HG03060 (cell line): ENCODE measurements around the gene GABRR2.
"Not testable (repeated sequence)": the region's sequence is repeated elsewhere in the genome, so short reads cannot be mapped to it uniquely, and the experiment has no call there.

Experiments used
- ATAC-seq: cut with Tn5 transposase; IDR thresholded peaks from one replicate; pipeline ENCODE4 v1.9.1; 2021; ENCODE audit warnings: low read depth, moderate number of reproducible peaks; ENCODE audit not compliant: unreplicated experiment

The GABRR2 gene

DNA sequence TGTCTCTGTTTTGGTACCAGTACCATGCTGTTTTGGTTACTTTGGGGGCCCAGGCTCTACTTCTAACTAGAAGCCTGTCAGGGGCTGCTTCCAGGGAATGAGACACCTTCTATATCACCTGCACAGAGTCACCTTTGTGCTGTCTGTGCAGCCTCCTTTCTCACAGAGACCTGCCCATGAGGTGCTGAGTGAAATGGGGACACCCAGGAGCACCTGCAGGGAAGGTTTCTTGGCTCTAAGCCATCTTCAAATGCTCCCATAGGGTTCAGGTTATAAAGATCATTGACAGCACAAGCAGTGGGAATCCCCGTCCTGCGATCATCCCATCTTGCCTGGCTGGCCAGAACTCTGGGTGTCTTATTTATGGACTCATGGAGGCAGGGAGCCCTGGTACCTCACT, 19.1 kb downstream of the GABRR2 start:
- no peak for ATAC-seq

GRCh38 chr6:89295116-89295515, 20.0 kb downstream of the GABRR2 start:
- ATAC-seq, result not testable (repeated sequence)

- no peak for ATAC-seq
These were observed 23.8 kb downstream of the GABRR2 start for GRCh38 chr6:89291256-89291819.

DNA sequence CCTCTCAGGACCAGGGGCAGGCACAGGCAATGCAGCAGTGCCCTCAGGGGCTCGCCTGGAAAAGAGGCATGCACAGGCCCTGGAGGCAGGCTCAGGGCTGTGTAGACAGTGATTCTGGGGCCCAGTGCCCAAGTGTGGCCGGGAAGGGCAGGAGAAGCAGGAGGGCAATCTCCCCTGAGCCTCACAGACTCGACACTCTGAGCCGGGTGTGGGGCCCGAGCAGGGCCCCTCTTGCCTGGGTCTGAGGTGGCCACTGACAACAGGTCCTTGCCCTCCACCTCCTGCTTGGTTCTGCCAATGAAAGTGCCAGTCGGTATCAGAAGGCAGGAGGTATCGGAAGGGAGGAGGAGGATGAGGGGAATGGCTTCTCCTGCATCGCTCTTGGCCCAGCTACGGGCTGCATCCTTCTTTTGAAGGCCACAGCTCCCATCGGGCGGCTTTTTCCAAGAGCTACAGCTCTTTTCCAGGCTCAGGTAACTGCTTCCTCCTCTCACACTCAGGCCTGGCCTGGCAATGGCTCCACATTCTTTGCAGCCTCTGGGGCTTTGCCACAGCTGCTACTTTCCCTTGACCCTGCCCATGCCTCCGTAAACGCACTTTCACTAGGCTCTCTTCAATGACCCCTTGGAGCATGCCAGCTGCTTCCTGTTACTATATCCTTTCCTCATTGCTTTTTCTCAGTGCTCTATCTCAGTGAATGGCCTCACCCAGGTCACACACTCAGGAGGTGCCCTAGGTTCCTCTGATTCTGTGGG, 24.5 kb downstream of the GABRR2 start:
- no peak for ATAC-seq

DNA sequence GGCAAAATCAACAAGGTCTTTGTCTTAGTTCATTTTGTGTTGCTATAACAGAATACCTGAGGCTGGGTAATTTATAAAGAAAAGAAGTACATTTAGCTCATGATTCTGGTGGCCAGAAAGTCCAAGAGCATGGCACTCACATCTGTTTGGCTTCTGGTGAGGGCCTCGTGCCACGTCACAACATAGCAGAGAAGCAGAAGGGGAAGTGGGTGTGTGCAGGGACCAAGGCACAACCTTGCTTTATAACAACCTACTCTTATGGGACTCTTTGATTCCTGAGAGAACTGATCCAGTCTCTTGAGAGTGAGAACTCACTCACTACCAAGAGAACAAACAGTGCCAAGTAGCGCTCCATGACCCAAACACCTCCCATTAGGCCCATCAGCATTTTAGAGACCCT, 25.4 kb downstream of the GABRR2 start:
- ATAC-seq, result no peak

GRCh38 chr6:89287351-89288028, 27.6 kb downstream of the GABRR2 start:
- ATAC-seq, result no peak

- no peak for ATAC-seq
These were observed 28.6 kb downstream of the GABRR2 start for GRCh38 chr6:89286516-89286915.

DNA sequence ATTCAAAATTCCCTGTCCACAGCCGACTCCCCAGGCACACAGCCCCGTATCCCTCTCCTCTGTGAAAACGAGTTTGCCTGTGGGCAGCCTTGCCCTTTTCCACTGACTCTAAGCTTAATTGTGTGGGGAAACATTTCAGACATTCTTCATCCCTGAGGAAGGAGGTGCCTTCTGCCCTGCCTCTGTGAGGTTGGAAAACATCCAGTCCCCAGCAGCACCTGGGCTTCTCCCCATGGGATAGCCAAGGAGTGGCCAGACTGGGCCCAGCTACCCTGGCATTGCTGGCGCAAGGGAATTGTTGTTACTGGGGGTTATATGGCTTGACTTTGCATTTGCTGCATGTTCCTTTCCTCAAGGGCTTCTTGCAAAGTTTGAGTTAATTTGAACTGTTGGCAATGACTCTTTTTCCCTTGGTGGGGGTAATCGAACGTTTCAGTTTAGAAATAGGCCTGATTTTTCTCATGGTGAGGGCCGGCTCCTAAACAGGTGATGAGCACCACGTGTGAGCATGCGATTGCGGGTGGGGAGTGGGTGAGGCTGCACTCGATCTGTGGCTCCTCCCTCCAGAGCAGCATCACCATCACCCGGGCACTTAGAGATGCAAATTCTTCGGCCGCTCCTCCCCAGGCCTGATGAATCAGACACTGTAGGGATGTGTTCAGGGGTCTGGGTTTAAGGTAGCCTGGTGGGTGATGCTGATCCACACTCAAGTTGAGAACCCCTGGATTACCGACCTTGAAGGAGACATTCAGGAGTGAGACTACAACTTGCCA, 29.9 kb downstream of the GABRR2 start:
- no peak for ATAC-seq

GRCh38 chr6:89284081-89284480, 31.0 kb downstream of the GABRR2 start:
- ATAC-seq, result no peak

DNA sequence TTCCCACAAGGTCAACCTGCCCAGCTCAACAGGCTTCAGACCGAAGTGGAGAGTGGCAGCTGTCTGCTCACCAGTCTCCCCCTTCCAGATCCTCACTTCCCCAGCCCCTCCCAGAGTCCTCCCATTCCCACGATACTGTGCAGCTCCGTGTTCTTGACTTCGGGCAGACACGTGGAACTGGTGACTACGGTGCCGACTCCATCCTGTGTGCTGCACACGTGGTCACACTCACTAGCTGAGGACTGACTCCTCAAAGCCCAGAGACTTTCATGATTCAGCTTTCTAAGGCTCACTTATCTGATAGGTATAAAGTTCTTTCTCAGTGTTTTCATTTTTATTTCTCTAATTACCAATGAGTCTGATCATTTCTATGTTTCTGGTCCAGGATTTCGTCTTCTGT, 32.4 kb downstream of the GABRR2 start:
- ATAC-seq, result no peak

DNA sequence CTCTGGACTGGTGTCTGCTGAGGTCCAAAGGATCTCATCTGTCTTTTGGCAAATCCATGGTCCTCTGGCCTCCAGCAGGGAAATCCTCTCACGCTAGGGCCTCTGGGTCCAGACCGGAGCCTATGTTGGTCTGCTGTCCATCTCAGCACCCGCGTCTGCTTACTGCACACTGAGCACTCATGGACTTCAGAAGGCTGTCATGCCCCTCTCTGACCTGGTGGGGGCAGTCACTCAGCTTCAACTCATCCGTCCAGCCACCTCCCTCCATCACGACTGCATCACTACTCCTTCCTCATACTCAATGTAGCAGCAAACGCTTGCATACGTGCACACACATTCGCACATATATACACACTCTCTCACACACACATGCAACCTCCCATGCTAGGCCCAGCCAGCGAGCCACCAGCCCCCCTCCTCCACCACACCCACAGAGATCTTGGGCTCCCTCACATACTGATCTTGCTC, 33.3 kb downstream of the GABRR2 start:
- ATAC-seq, result peak; percentile 91

GRCh38 chr6:89278956-89279355, 36.1 kb downstream of the GABRR2 start:
- no peak for ATAC-seq

DNA sequence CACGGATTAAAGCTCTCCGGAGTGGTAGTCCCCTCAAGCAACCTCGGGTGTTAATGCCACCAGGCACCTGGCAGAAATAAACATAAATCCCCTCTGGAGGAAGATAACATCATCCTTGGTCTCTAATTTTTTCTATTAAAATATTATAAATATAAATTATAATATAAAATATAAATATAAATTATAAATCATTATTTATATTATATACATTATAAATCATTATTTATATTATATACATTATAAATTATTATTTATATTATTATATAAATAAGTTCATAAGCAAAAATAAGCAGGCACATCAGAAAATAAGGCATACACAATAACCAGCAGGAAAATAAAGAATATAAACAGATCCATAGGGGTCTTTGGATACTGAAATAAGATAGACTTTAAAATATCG, 39.2 kb downstream of the GABRR2 start:
- ATAC-seq, result no peak

DNA sequence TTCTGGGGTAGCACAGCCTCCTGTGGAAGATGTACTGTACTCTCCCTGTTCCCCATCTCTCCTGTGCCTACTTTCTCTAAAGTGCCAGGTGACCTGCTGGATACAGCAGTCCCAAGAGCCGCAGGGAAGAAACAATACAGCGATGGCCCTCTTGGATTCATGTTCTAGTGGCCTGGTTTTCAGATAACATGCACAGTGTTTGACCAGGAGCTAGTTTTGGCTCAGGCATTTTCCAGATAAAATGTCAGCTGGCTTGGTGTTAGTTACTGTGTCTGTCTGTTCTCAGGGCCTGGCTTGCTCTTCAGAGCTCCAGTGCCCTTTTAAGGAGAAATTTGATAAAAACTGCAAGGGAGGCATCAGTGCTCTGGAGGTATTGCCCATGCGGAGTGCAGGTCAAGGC, 41.3 kb downstream of the GABRR2 start:
- ATAC-seq, result no peak

DNA sequence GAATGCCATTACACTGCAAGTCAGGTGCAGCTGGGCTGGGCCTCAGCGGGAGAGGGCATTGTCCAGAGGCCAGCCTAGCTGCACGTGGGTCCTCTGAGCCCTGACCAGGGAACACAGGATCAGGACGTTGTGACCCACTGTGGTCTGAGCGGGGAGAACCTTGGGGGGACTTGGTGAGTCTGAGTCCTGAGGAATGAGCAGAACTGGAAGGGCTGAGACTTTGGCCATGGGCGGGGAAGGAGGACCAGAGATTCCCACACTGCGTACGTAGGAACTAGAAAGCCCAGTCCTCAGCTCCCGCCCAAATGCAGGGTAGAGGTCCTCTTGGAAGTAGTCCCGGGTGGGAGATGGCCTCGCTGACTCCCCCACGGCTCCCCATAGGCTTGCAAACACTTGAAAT, 42.5 kb downstream of the GABRR2 start:
- ATAC-seq, result no peak

DNA sequence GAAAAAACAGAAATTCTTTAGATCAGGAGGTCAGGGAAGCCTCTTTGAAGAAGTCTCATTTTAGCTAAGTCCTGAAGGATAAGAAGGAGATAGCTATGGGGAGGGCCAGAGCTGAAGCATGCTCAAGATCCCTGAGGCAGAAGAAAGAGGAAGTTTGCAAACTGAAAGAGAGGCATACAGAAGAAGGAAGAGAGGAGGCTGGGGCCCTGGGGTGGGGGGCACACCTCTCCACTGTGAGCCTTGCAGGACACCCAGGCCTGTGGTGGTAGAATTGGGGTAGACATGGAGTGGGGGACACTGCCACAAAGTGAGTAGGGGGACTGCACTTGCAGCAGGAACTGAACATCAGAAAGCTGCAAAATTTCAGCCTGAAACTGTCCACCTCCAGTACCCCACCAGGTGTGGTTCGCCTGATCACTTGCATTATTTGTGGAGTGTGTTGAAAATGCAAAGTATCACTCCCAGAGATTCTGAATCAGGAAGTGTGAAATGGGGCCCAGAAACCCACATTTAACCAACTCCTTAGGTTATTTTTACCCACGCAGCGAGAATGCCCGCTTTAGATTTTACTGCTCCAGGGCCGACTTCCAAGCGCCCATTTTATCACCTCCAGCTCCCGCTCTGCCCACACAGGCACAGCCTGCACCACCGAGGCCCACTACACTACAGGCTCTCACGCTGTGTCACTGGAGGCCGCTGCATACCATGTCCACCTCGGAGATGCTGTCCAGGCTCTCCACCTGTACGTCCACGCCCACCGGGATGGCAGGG, 44.0 kb downstream of the GABRR2 start:
- no peak for ATAC-seq

DNA sequence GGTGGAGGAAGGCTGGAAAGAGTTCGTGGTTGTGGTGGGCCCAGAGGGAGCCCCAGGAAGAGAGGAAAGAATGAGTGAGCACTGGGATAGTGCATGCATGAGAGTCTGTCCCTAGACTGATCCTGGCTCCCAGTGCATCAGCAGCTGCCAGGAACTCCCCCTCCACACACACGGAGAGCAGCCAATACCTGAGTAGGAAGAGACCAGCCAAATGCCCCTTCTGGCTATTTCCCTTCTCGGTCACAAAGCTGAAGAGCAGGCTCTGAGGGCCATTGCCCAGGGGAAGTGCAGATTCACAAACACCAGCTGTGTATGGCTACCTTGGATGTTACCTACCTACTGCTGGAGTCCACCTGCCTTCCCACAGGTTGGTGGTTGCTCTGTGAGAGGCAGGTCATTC, 45.1 kb downstream of the GABRR2 start:
- no peak for ATAC-seq

DNA sequence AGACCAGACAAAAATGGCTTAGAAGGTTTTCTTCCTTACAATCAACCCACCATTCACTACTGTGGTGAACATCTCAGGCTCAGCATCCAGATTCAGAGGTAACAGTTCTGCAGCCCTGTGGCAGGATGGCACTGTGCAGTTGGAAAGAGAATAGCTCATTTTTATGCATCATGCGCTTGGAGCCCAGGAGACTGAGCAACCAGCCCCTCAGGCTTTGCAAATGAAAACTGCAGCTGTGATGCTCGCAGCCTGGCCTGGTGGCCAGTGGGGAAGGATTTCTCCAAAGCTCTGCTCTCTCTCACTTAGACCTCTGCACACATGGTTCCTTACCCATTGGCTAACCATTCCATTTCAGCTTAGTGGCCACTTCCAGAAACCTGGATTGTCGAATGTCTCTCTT, 45.8 kb downstream of the GABRR2 start:
- ATAC-seq, result no peak

GRCh38 chr6:89268776-89269175, 46.3 kb downstream of the GABRR2 start:
- ATAC-seq, result no peak

- no peak for ATAC-seq
These were observed 47.2 kb downstream of the GABRR2 start for GRCh38 chr6:89267918-89268317.
